ENCODE measurements around the gene CHTF18. TPM values are rescaled to one million over a fixed set of nuclear protein-coding genes. Genes with fewer than 3 reads are reported as not detected.

The CHTF18 gene
- total RNA-seq, 1 donor from 2014 or later = 4.9 TPM

DNA sequence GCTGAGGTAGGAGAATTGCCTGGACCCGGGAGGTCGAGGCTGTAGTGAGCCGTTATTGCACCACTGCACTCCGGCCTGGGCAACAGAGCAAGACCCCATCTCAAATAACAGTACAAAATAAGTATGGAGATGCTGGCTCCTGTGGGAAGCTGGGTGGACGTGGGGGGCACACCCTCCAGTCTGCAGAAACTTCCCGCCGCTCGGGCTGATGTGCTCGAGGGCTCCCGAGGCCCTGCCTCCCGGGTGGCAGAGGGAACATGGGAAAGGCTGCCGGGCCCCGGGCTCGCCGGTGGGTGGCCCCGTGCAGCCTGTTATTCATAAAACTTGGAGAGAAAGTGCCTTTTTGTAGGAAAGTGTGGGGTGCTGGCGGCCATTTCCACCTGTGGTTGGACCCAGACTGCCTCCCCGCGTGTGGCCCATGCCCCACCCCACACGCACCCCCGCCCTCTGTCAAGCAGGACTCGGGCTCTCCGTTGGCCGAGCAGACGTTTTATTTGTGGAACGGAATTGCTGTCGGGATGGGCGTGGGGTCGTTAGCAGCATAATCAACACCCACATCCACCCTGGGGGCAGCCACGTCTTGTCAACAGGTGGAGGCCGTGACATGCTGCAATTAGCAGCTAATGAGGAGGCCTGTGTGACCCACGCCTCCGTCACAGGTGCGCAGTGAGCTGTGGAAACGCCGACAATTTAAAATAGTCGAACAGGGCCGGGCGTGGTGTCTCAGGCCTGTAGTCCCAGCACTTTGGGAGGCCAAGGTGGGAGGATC is 40.3 kb upstream of the CHTF18 start:
- no peak overlapping the region for H3K27ac ChIP-seq
- no peaks in the 10 kb centered on the region for H3K36me3 ChIP-seq
- TF ChIP-seq POLR2AphosphoS5 (IDR thresholded peaks at IDR 0.05; ENCODE audit: insufficient read depth in 1 of 2, low read depth in 1 of 2) (no peak), POLR2A (IDR thresholded peaks at IDR 0.05) (no peak)
- TF ChIP-seq, protein P1, sequence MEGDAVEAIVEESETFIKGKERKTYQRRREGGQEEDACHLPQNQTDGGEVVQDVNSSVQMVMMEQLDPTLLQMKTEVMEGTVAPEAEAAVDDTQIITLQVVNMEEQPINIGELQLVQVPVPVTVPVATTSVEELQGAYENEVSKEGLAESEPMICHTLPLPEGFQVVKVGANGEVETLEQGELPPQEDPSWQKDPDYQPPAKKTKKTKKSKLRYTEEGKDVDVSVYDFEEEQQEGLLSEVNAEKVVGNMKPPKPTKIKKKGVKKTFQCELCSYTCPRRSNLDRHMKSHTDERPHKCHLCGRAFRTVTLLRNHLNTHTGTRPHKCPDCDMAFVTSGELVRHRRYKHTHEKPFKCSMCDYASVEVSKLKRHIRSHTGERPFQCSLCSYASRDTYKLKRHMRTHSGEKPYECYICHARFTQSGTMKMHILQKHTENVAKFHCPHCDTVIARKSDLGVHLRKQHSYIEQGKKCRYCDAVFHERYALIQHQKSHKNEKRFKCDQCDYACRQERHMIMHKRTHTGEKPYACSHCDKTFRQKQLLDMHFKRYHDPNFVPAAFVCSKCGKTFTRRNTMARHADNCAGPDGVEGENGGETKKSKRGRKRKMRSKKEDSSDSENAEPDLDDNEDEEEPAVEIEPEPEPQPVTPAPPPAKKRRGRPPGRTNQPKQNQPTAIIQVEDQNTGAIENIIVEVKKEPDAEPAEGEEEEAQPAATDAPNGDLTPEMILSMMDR (IDR thresholded peaks at IDR 0.05) = no peak
- no peaks in the 10 kb centered on the region for H3K4me1 ChIP-seq
- intact Hi-C loops (cut with DNase I) = no loop called here
- H3K4me3 ChIP-seq = no peak overlapping the region
- H3K9me3 ChIP-seq = no peaks in the 10 kb centered on the region
- no peak for DNase-seq (ENCODE audit: extremely low spot score in 2 of 2)
- no peaks in the 10 kb centered on the region for H3K27me3 ChIP-seq

DNA sequence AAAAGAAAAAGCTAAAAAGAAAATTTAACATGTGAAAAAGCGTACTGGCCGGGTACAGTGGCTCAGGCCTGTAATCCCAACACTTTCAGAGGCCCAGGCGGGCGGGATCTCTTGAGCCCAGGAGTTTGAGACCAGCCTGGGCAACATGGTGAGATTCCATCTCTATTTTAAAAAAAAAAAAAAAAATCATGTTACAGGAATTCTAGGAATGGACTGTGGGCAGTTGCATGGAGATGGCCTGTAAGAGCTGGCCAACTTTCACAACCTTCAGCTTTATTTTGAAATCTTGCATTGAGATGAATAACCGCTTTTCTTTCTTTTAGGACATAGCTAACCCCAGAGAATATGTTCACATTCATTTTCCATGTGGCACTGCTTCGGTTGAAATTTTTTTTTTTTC is 39.4 kb upstream of the CHTF18 start:
- H3K27me3 ChIP-seq = no peaks in the 10 kb centered on the region
- no peaks in the 10 kb centered on the region for H3K4me1 ChIP-seq
- intact Hi-C loops (cut with DNase I) = no loop called here
- H3K4me3 ChIP-seq = no peak overlapping the region
- TF ChIP-seq POLR2A (IDR thresholded peaks at IDR 0.05) = no peak
- no peak for TF ChIP-seq POLR2AphosphoS5 (IDR thresholded peaks at IDR 0.05; ENCODE audit: insufficient read depth in 1 of 2, low read depth in 1 of 2)
- TF ChIP-seq, protein P1 (IDR thresholded peaks at IDR 0.05) = no peak
- H3K9me3 ChIP-seq = no peaks in the 10 kb centered on the region
- no peaks in the 10 kb centered on the region for H3K36me3 ChIP-seq
- no peak for DNase-seq (ENCODE audit: extremely low spot score in 2 of 2)
- H3K27ac ChIP-seq = no peak overlapping the region

DNA sequence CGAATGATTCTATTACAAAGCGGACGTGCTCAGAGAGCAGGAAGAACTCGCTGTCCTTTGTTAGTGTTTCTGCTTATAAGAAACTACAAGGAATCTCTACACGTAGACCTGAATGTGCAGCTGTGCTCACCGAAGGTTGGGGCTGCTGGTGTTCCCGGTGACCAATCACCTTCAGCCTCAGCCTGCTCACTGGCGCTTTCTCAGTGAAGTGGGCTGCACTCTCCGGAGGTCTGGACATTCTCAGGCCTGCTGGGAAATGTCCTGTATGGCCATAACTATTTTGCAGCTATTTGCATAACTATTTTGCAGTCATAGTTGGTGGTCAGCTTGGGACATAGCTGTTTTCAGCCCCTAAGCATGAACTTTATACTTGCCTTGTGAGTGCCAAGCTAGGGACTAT is 37.9 kb upstream of the CHTF18 start:
- intact Hi-C loops (cut with DNase I) = no loop called here
- TF ChIP-seq POLR2AphosphoS5 (IDR thresholded peaks at IDR 0.05; ENCODE audit: insufficient read depth in 1 of 2, low read depth in 1 of 2) (no peak), POLR2A (IDR thresholded peaks at IDR 0.05) (no peak)
- TF ChIP-seq, protein P1 (IDR thresholded peaks at IDR 0.05) = no peak
- no peaks in the 10 kb centered on the region for H3K4me1 ChIP-seq
- H3K36me3 ChIP-seq = no peaks in the 10 kb centered on the region
- H3K4me3 ChIP-seq = no peak overlapping the region
- H3K27ac ChIP-seq = no peak overlapping the region
- no peaks in the 10 kb centered on the region for H3K27me3 ChIP-seq
- no peaks in the 10 kb centered on the region for H3K9me3 ChIP-seq
- DNase-seq (ENCODE audit: extremely low spot score in 2 of 2) = no peak

- Histone ChIP-seq H3K36me3 (no peaks in the 10 kb centered on the region), H3K27me3 (no peaks in the 10 kb centered on the region)
- intact Hi-C loops (cut with DNase I) = no loop called here
These were observed 37.0 kb upstream of the CHTF18 start for GRCh38 chr16:751152-752006.

More at GRCh38 chr16:751152-752006, 37.0 kb upstream of the CHTF18 start:
- TF ChIP-seq, protein P1 (IDR thresholded peaks at IDR 0.05) = no peak
- TF ChIP-seq POLR2A (IDR thresholded peaks at IDR 0.05) (no peak), POLR2AphosphoS5 (IDR thresholded peaks at IDR 0.05; ENCODE audit: insufficient read depth in 1 of 2, low read depth in 1 of 2) (no peak)
- Histone ChIP-seq H3K4me1 (no peaks in the 10 kb centered on the region), H3K27ac (no peak overlapping the region), H3K4me3 (no peak overlapping the region), H3K9me3 (no peaks in the 10 kb centered on the region)
- no peak for DNase-seq (ENCODE audit: extremely low spot score in 2 of 2)

Measured in vagina (tissue), 2 donors.